GM19193 (cell line): ENCODE data around the gene PTPRN.

Experiments
- POLR2A ChIP-seq: IDR thresholded peaks from 4 replicates; pipeline ENCODE4 v1.6.1; 2011; ENCODE audit not compliant: insufficient read depth, insufficient read length; ENCODE audit errors: extremely low read depth

Gene PTPRN

GRCh38 chr2:219271021-219271420, 38.2 kb downstream of the PTPRN start:
- no peak for TF ChIP-seq POLR2A

GRCh38 chr2:219270055-219270372, 39.2 kb downstream of the PTPRN start:
- TF ChIP-seq POLR2A, result no peak

GRCh38 chr2:219269362-219270054, 39.7 kb downstream of the PTPRN start:
- no peak for TF ChIP-seq POLR2A

GRCh38 chr2:219268294-219268693, 40.9 kb downstream of the PTPRN start:
- no peak for TF ChIP-seq POLR2A

GRCh38 chr2:219266886-219267285, 42.3 kb downstream of the PTPRN start:
- no peak for TF ChIP-seq POLR2A

- TF ChIP-seq POLR2A, result no peak
Measured at GRCh38 chr2:219266232-219266631, 43.0 kb downstream of the PTPRN start.

GRCh38 chr2:219261024-219261855, 48.0 kb downstream of the PTPRN start:
- no peak for TF ChIP-seq POLR2A

GRCh38 chr2:219254590-219255201, 54.5 kb downstream of the PTPRN start:
- TF ChIP-seq POLR2A, result no peak

GRCh38 chr2:219253753-219254589, 55.2 kb downstream of the PTPRN start, which contains the start of gene TUBA4A:
Gene TUBA4A (minus strand): TSS chr2:219253918. CDS start chr2:219253858, 60 bp downstream.
- TF ChIP-seq POLR2A, result peak; percentile 100

GRCh38 chr2:219252900-219253752, 56.1 kb downstream of the PTPRN start, which contains the start of gene TUBA4B:
Gene TUBA4B (plus strand): TSS chr2:219253243. CDS start chr2:219253408, 165 bp downstream.
- peak; percentile 48 for TF ChIP-seq POLR2A

GRCh38 chr2:219252570-219252899, 56.7 kb downstream of the PTPRN start:
- no peak for TF ChIP-seq POLR2A

- no peak for TF ChIP-seq POLR2A
Measured at GRCh38 chr2:219252084-219252483, 57.1 kb downstream of the PTPRN start.

- TF ChIP-seq POLR2A, result no peak
Measured at GRCh38 chr2:219251656-219252055, 57.5 kb downstream of the PTPRN start.
